Measurements from ENCODE around the gene ZFP36L2.

GRCh38 chr2:43274721-43275120 is 48.3 kb upstream of the ZFP36L2 start:
- no peak for TF ChIP-seq CTCF (IDR thresholded peaks at IDR 0.05)
- no peak for TF ChIP-seq RFX5 (IDR thresholded peaks at IDR 0.05; ENCODE audit: low read length)
- TF ChIP-seq, protein P1, sequence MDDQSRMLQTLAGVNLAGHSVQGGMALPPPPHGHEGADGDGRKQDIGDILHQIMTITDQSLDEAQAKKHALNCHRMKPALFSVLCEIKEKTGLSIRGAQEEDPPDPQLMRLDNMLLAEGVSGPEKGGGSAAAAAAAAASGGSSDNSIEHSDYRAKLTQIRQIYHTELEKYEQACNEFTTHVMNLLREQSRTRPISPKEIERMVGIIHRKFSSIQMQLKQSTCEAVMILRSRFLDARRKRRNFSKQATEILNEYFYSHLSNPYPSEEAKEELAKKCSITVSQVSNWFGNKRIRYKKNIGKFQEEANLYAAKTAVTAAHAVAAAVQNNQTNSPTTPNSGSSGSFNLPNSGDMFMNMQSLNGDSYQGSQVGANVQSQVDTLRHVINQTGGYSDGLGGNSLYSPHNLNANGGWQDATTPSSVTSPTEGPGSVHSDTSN (IDR thresholded peaks at IDR 0.05), result no peak
- TF ChIP-seq ELF1 (IDR thresholded peaks at IDR 0.05), result no peak
